ENCODE measurements around the gene SNUPN. TPM values are rescaled to one million over a fixed set of nuclear protein-coding genes. Genes with fewer than 3 reads are reported as not detected.

SNUPN gene
- total and polyA plus RNA-seq, 2 experiments from 2014 or later = 25.2 to 28.8 TPM

- Histone ChIP-seq H3K9me3 (ENCODE audit: low read depth) (no peaks in the 10 kb centered on the region), H3K4me1 (ENCODE audit: insufficient read depth) (peaks cover 50% of the 10 kb centered on the region), H3K9me2 (replicated peaks; ENCODE audit: insufficient read depth) (no peaks in the 10 kb centered on the region), H3K27ac (no peak overlapping the region), H2AFZ (no peak overlapping the region), H3K4me3 (no peak overlapping the region), H4K20me1 (ENCODE audit: insufficient read depth, poor library complexity, severe bottlenecking) (peaks cover 66% of the 10 kb centered on the region), H3K27me3 (no peaks in the 10 kb centered on the region), H3K79me2 (peaks cover 86% of the 10 kb centered on the region), H3K36me3 (replicated peaks; ENCODE audit: insufficient read depth, low read depth) (no peaks in the 10 kb centered on the region), H3K4me2 (peak overlapping the region; percentile 95)
- WGBS (ENCODE audit: low lambda C conversion rate, missing lambda C conversion rate) = 88% methylated on average over 16 of the region's 16 CpGs
- TF ChIP-seq EZH2 (IDR thresholded peaks at IDR 0.05; ENCODE audit: borderline replicate concordance) (no peak), EZH2phosphoT487 (IDR thresholded peaks at IDR 0.05; ENCODE audit: low read depth, severe bottlenecking, unreplicated experiment) (no peak)
- TF ChIP-seq, protein P1, sequence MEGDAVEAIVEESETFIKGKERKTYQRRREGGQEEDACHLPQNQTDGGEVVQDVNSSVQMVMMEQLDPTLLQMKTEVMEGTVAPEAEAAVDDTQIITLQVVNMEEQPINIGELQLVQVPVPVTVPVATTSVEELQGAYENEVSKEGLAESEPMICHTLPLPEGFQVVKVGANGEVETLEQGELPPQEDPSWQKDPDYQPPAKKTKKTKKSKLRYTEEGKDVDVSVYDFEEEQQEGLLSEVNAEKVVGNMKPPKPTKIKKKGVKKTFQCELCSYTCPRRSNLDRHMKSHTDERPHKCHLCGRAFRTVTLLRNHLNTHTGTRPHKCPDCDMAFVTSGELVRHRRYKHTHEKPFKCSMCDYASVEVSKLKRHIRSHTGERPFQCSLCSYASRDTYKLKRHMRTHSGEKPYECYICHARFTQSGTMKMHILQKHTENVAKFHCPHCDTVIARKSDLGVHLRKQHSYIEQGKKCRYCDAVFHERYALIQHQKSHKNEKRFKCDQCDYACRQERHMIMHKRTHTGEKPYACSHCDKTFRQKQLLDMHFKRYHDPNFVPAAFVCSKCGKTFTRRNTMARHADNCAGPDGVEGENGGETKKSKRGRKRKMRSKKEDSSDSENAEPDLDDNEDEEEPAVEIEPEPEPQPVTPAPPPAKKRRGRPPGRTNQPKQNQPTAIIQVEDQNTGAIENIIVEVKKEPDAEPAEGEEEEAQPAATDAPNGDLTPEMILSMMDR (IDR thresholded peaks at IDR 0.05; ENCODE audit: poor library complexity) = no peak
- no peak for DNase-seq (ENCODE audit: low spot score)
Measured at GRCh38 chr15:75653347-75653913, 27.9 kb upstream of the SNUPN start.

DNA sequence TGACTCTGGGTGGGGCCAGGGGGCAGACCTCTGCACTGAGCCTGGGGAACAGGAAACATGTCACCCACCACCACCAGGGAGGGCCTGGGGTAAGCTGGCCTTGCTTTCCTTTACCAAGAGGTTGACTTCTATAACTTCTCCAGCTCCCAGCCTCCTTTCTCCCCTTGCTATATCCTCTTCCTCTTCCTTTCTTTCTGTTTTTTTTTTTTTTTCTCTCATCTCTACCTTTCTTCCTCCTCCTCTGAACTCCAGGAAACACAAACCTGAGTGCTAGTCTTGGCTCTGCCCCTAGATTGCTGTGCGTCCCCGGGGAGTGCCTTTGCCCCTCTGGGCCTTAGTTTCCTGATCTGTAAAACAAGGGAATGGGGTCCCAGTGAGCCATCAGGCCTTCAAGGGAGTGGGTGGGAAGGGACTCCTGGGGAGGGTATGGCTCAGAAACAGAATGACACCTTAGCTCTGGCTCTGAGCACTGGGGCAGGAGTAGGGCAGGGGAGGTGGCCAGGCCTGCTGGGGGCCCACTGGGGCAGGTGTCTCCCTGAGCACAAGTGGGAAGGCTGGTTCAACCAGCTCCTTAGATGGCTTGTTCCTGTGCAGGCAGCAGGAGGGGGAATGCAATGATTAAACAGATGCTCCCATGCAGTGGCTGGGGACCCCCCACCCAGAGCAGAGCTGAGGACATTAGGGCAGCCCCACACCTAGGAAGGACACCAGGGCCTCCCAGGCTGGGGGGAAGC, 26.5 kb upstream of the SNUPN start:
- peaks cover 92% of the 10 kb centered on the region for H3K79me2 ChIP-seq
- H2AFZ ChIP-seq = no peak overlapping the region
- peak overlapping the region; percentile 95 for H3K4me2 ChIP-seq
- H4K20me1 ChIP-seq (ENCODE audit: insufficient read depth, poor library complexity, severe bottlenecking) = peaks cover 66% of the 10 kb centered on the region
- peaks cover 50% of the 10 kb centered on the region for H3K4me1 ChIP-seq (ENCODE audit: insufficient read depth)
- no peaks in the 10 kb centered on the region for H3K36me3 ChIP-seq (replicated peaks; ENCODE audit: insufficient read depth, low read depth)
- H3K27ac ChIP-seq = no peak overlapping the region
- no peaks in the 10 kb centered on the region for H3K9me2 ChIP-seq (replicated peaks; ENCODE audit: insufficient read depth)
- H3K9me3 ChIP-seq (ENCODE audit: low read depth) = no peaks in the 10 kb centered on the region
- no peak for DNase-seq (ENCODE audit: low spot score)
- no peaks in the 10 kb centered on the region for H3K27me3 ChIP-seq
- peak overlapping the region; percentile 4 for H3K4me3 ChIP-seq
- TF ChIP-seq, protein P1 (IDR thresholded peaks at IDR 0.05; ENCODE audit: poor library complexity) = no peak
- TF ChIP-seq EZH2 (IDR thresholded peaks at IDR 0.05; ENCODE audit: borderline replicate concordance) (no peak), EZH2phosphoT487 (IDR thresholded peaks at IDR 0.05; ENCODE audit: low read depth, severe bottlenecking, unreplicated experiment) (no peak)
- 89% methylated on average over 2 of the region's 2 CpGs for WGBS (ENCODE audit: low lambda C conversion rate, missing lambda C conversion rate)

GRCh38 chr15:75650908-75651809, 25.6 kb upstream of the SNUPN start:
- WGBS (ENCODE audit: low lambda C conversion rate, missing lambda C conversion rate) = 55% methylated on average over 9 of the region's 9 CpGs
- Histone ChIP-seq H2AFZ (no peak overlapping the region), H3K79me2 (peaks cover 93% of the 10 kb centered on the region), H3K9me2 (replicated peaks; ENCODE audit: insufficient read depth) (no peaks in the 10 kb centered on the region), H3K4me2 (peak overlapping the region; percentile 95), H3K27me3 (no peaks in the 10 kb centered on the region), H3K4me3 (peak overlapping the region; percentile 4), H3K9me3 (ENCODE audit: low read depth) (no peaks in the 10 kb centered on the region), H3K27ac (no peak overlapping the region), H3K36me3 (replicated peaks; ENCODE audit: insufficient read depth, low read depth) (no peaks in the 10 kb centered on the region), H4K20me1 (ENCODE audit: insufficient read depth, poor library complexity, severe bottlenecking) (peaks cover 61% of the 10 kb centered on the region), H3K4me1 (ENCODE audit: insufficient read depth) (peaks cover 57% of the 10 kb centered on the region)
- peak; percentile 34 for DNase-seq (ENCODE audit: low spot score)
- TF ChIP-seq EZH2 (IDR thresholded peaks at IDR 0.05; ENCODE audit: borderline replicate concordance) = no peak
- TF ChIP-seq EZH2phosphoT487 (IDR thresholded peaks at IDR 0.05; ENCODE audit: low read depth, severe bottlenecking, unreplicated experiment) = no peak
- TF ChIP-seq, protein P1 (IDR thresholded peaks at IDR 0.05; ENCODE audit: poor library complexity) = no peak

All from hepatocyte (in vitro differentiated cells).